Fibroblast of lung (primary cell): ENCODE results near the gene SIGMAR1. TPM values are rescaled to one million over a fixed set of nuclear protein-coding genes. Genes with fewer than 3 reads are reported as not detected.

Experiments used
- DNase-seq, 2 donors: peaks; one replicate each; pipeline versions ENCODE4 v3.0.0 to v3.0.0-alpha.2; 2010; ENCODE audit warnings: low read depth in 2 of 2
- H2AFZ ChIP-seq: 2 replicates; pipeline ENCODE4 v1.5.1; 2012; ENCODE audit warnings: low read length, control low read depth, inconsistent platforms
- H3K27ac ChIP-seq: 2 replicates; pipeline ENCODE4 v1.5.1; 2011; ENCODE audit warnings: low read length, control low read depth; ENCODE audit not compliant: insufficient read depth
- H3K27me3 ChIP-seq: 2 replicates; pipeline ENCODE4 v1.5.1; 2011; ENCODE audit warnings: mild to moderate bottlenecking, low read length; ENCODE audit not compliant: control insufficient read depth, insufficient read depth
- H3K36me3 ChIP-seq: 2 replicates; pipeline ENCODE4 v1.5.1; 2011; ENCODE audit warnings: low read length; ENCODE audit not compliant: control insufficient read depth, insufficient read depth
- H3K4me1 ChIP-seq: 2 replicates; pipeline ENCODE4 v1.5.1; 2011; ENCODE audit warnings: low read length; ENCODE audit not compliant: control insufficient read depth, insufficient read depth; ENCODE audit errors: extremely low read depth
- H3K4me2 ChIP-seq: 2 replicates; pipeline ENCODE4 v1.5.1; 2011; ENCODE audit warnings: low read length, control low read depth; ENCODE audit not compliant: insufficient read depth; ENCODE audit errors: extremely low read depth
- H3K4me3 ChIP-seq, 4 experiments: fragments of 200-600 bp in 1 of 4; sonication (generic) in 1 of 4; replicated peaks in 1 of 4; 2 replicates each; pipeline ENCODE4 v1.5.1; 2011 to 2016; ENCODE audit warnings: low read length in 4 of 4, low read depth in 3 of 4, mild to moderate bottlenecking in 3 of 4, control low read depth in 2 of 4, inconsistent platforms in 1 of 4, mixed read lengths in 1 of 4; ENCODE audit not compliant: insufficient read depth in 1 of 4; ENCODE audit errors: control extremely low read depth in 1 of 4
- H3K79me2 ChIP-seq: 2 replicates; pipeline ENCODE4 v1.5.1; 2012; ENCODE audit warnings: mild to moderate bottlenecking, low read length, inconsistent platforms; ENCODE audit not compliant: control insufficient read depth, insufficient read depth
- H3K9ac ChIP-seq: 2 replicates; pipeline ENCODE4 v1.5.1; 2011; ENCODE audit warnings: mild to moderate bottlenecking, low read length, control low read depth; ENCODE audit not compliant: insufficient read depth
- H3K9me3 ChIP-seq: 2 replicates; pipeline ENCODE4 v1.5.1; 2012; ENCODE audit warnings: low read depth, low read length; ENCODE audit not compliant: control insufficient read depth, insufficient read depth
- H4K20me1 ChIP-seq: 2 replicates; pipeline ENCODE4 v1.5.1; 2011; ENCODE audit warnings: low read length; ENCODE audit not compliant: control insufficient read depth, insufficient read depth; ENCODE audit errors: extremely low read depth
- CTCF ChIP-seq, 2 donors: IDR thresholded peaks in 1 of 2; conservative IDR thresholded peaks in 1 of 2; 1 replicate in 1 of 2; 2 replicates in 1 of 2; pipeline ENCODE4 v1.5.1; 2011 to 2012; ENCODE audit warnings: low read length in 2 of 2, control low read depth in 1 of 2, inconsistent platforms in 1 of 2, low read depth in 1 of 2, mild to moderate bottlenecking in 1 of 2
- EZH2 ChIP-seq: IDR thresholded peaks from 2 replicates; pipeline ENCODE4 v1.5.1; 2012; ENCODE audit warnings: low read length, control low read depth, mild to moderate bottlenecking; ENCODE audit errors: missing control alignments
- polyA plus RNA-seq, 2 donors: library from polyadenylated mRNA; depleted of rRNA in 1 of 2; stranded (reverse) in 1 of 2; unstranded in 1 of 2; fragments of >200 nt; gene quantifications; 2 replicates each; pipeline ENCODE4 v1.2.1, GENCODE V29; 2011 to 2012; ENCODE audit warnings: missing spikeins in 1 of 2
- total RNA-seq: library from RNA; depleted of rRNA; stranded (reverse); fragments of >200 nt; gene quantifications from 2 replicates; pipeline ENCODE4 v1.2.1, GENCODE V29; 2014

The SIGMAR1 gene
- total and polyA plus RNA-seq, 2 donors (not counting 1 experiment from before 2014, with no cell fraction given) = 52.5 to 61.2 TPM

DNA sequence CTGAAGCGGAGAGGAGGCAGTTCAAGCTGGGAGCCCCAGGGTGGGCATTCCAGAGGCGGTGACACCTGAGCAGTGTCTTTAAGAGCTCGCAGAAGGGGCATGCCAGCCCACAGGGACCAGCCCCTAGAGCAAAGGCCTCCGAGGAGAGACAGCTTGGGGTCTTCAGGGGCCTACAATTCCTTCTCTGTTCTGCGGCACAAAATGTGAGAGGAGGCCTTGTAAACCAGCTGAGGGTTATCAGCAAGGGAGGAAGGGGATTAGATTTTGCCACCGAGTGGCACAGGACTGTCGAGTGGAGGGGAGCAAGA is 505 bp upstream of the SIGMAR1 start:
- Histone ChIP-seq H3K9me3 (no peaks in the 10 kb centered on the region), H2AFZ (peak overlapping the region; percentile 84), H3K4me3 (peak overlapping the region; percentile 69 to 94 (median 82)), H3K27ac (peak overlapping the region; percentile 71), H3K79me2 (peaks cover 19% of the 10 kb centered on the region), H3K27me3 (no peaks in the 10 kb centered on the region), H3K4me1 (peaks cover 13% of the 10 kb centered on the region), H3K9ac (peak overlapping the region; percentile 77), H3K36me3 (peaks cover 2% of the 10 kb centered on the region), H3K4me2 (peak overlapping the region; percentile 99), H4K20me1 (no peaks in the 10 kb centered on the region)
- TF ChIP-seq EZH2 (no peak), CTCF (conservative IDR thresholded peaks at IDR 0.05 in 1 of 2, IDR thresholded peaks at IDR 0.05 in 1 of 2; ENCODE audit: low read depth in 1 of 2, low read length in 2 of 2) (no peak)
- no peak for DNase-seq

GRCh38 chr9:34636791-34637355 is 714 bp downstream of the SIGMAR1 start:
- H3K9ac ChIP-seq = peak overlapping the region; percentile 77
- H3K36me3 ChIP-seq = peaks cover 2% of the 10 kb centered on the region
- H3K27ac ChIP-seq = peak overlapping the region; percentile 71
- TF ChIP-seq CTCF (conservative IDR thresholded peaks at IDR 0.05 in 1 of 2, IDR thresholded peaks at IDR 0.05 in 1 of 2; ENCODE audit: low read depth in 1 of 2, low read length in 2 of 2) (no peak), EZH2 (no peak)
- no peaks in the 10 kb centered on the region for H4K20me1 ChIP-seq
- peaks cover 19% of the 10 kb centered on the region for H3K79me2 ChIP-seq
- peaks cover 13% of the 10 kb centered on the region for H3K4me1 ChIP-seq
- peak overlapping the region; percentile 89 for H2AFZ ChIP-seq
- no peaks in the 10 kb centered on the region for H3K27me3 ChIP-seq
- peak in 1 of 2 donors; percentile 38 for DNase-seq
- peak overlapping the region; percentile 90 for H3K4me2 ChIP-seq
- peak overlapping the region; percentile 77 to 94 (median 87) for H3K4me3 ChIP-seq
- no peaks in the 10 kb centered on the region for H3K9me3 ChIP-seq

DNA sequence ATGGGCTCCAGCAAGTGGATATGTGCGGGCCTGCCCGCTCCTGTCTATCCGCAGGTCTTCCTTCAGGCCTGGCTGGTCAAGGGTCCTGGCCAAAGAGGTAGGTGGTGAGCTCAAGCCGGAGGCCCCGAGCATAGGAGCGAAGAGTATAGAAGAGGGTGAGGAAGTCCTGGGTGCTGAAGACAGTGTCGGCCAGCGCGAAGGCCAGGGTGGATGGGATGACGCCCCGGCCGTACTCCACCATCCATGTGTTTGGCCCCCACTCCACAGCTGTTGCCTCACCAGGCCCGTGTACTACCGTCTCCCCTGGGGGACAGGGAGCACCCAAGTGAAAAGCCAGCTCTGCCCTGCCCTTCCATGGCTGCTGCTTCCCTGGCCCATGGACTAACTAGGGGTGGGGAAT is 2.0 kb downstream of the SIGMAR1 start:
- no peak for DNase-seq
- no peak for TF ChIP-seq CTCF (conservative IDR thresholded peaks at IDR 0.05 in 1 of 2, IDR thresholded peaks at IDR 0.05 in 1 of 2; ENCODE audit: low read depth in 1 of 2, low read length in 2 of 2)
- H3K4me3 ChIP-seq = no peak overlapping the region

More for the DNA sequence above, 2.0 kb downstream of the SIGMAR1 start:
- Histone ChIP-seq H3K79me2 (peaks cover 19% of the 10 kb centered on the region), H3K36me3 (peaks cover 2% of the 10 kb centered on the region), H3K4me1 (peaks cover 13% of the 10 kb centered on the region), H3K9me3 (no peaks in the 10 kb centered on the region), H4K20me1 (no peaks in the 10 kb centered on the region), H2AFZ (no peak overlapping the region), H3K27me3 (peaks cover under 1% of the 10 kb centered on the region), H3K4me2 (peak overlapping the region; percentile 13), H3K9ac (no peak overlapping the region), H3K27ac (no peak overlapping the region)
